Cortex of kidney (tissue), 1 donor: ENCODE results near the gene ISX.
"Not testable (repeated sequence)": the region's sequence is repeated elsewhere in the genome, so short reads cannot be mapped to it uniquely, and the experiment has no call there.

Source experiments
- DNase-seq: peaks from one replicate; lab custom pipeline; 2025; lab: John Stamatoyannopoulos, UW

The ISX gene

DNA sequence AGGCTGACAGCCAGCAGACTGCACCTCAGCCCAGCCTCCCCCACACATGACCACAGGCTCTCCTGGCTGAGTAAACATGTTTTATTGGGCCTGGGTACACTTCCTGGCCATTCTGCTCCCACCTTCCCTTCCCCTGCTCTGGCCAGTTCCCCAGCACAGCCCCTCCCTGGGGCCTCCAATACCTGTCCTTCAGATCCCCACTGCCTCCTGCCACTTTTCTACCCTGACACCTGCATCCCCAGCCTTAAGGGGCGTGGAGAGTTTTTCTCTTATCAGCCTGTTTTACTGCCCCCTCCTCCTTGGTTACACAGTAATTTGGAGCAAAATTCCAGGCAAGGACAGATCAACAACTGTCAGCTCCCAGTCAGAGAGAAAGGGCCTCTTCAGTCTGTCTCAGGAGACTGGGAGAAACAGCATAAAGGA is at the start of gene ISX:
Gene ISX, plus strand, starts transcription at position 363 of the 423 bp plus-strand sequence. CDS start 930 bp downstream, outside the sequence.
- DNase-seq = no peak

DNA sequence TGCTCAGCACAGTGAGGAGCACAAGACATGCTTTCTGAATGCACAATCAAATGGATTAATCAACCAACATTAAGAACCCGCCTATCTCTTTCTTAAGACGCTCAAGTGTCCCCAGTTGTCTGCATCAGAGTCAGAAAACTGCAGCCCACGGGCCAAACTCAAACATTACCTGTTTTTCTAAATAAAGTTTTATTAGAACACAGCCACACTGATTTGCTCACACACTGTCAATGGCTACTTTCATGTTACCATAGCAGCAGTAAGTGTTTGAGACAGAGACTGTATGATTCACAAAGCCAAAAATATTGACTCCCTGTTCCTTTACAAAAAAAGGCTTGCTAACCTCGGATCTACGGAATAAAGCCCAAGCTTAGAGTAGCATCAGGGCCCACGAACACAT is 49.0 kb upstream of the ISX start:
- no peak for DNase-seq

DNA sequence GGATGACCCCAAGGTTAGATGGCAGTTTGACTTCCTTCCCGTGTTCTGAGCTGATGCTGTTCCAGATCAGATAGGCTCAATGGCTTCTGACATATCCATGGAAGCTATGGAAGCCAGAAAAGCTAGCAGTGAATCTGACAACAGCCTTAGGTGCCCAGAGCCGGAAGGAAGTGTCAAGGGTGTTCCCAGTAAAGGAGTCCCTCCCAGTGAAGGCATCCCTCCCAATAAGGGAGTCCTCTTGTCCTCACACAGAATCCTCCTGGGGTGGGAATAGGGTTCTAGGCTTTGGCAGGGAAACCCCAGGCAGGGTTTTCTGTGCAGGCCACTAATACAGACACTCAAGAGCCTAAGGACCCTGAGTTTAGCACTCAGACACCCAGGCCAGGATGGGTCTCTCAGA is 47.0 kb upstream of the ISX start:
- DNase-seq = no peak

DNA sequence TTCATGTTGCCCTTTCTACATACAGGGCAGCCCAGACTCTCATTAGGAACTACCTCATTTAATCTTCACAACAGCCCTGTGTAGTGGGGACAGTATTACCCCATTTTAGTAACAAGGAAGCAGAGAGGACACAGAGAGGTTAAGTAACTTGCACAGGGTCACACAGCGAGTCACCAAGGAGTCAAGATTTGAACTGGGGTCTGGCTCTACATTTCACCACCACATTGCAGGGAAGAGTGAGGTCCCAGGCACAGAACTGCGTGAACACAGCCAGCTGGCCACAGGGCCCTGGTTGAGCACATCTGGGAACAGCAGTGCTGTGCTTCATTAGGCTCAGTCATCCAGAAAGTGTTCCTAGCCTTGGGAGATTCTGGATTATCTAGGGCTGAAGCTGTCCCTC is 45.4 kb upstream of the ISX start:
- DNase-seq = no peak

DNA sequence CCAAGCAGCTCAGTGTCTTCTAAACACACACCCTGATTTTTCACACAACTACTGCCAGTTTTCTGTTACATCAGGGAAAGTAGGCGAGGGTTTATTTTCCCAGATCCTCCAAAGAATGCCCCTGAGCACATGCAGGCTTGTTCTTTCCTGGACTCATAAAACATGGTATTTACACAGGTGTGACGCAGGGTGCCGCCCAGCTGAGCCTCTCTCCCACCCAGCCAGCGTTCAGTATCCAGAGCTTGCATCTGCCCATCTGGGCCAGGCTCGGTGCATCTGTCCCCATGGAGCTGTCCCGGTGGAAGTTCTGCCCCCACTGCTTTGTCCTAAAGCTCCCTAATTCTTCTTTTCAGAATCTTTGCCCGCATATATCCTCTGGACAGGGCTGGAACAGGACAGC is 44.8 kb upstream of the ISX start:
- DNase-seq = no peak

DNA sequence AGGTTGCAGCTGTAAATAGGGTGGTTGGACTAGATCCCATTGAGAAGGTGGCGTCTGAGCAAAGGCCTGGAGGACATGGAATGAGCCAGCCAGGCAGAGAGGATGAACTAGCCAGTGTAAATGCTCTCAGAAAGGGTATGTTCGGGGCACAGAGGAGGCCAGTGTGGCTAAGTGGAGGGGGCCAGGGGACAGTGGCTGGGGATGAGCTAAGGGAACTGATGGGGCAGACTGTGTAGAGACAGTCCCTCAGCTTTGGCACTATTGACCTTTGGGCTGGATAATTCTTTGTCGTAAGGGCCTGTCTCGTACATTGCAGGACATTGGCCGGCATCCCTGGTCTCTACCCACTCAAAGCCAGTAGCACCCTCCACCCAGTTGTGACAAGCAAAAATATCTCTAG is 43.7 kb upstream of the ISX start:
- no peak for DNase-seq

DNA sequence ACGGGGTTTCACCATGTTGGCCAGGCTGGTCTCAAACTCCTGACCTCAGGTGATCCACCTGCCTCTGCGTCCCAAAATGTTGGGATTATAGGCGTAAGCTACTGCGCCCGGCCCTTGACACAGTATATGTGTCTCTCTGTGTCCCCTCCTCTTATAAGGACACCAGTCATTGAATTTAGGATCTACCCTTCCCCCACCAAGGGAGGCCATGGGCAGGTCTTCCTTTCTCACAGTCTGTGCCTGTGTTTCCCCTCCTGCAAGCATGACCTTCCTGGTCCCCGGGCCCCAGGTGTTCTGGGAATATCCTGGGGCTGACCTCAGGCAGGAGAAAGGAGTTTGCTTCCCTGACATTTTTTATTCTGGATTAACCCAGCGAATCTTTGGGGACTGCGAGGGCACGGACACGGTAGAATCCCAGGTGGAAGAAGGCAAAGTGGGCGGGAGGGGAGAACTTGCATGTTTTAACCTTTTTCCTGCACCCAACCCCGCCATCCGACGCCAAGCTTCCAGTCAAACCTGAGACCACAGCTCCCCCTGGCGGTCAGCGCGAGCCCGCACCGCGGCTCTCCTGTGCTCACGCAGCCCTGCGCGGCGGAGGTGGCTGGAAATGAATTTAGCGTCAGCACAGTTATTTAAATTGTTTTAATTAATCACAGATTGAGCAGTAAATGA is 42.1 kb upstream of the ISX start:
- no peak for DNase-seq

DNA sequence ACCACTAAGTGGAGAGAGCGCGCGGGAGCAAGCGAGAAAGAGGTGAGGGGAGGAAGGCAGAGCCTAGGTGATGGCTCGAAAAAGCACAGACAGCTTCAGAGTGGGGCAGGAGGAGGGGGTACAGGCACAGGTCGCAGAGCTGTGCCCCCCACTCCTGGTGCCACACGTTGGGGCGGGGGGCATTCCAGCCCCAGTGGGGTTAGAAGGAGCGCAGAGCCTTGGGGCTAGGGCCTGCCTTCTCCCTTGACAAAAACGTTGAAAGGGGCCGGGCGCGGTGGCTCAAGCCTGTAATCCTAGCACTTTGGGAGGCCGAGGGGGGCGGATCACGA is 41.6 kb upstream of the ISX start:
- no peak for DNase-seq

DNA sequence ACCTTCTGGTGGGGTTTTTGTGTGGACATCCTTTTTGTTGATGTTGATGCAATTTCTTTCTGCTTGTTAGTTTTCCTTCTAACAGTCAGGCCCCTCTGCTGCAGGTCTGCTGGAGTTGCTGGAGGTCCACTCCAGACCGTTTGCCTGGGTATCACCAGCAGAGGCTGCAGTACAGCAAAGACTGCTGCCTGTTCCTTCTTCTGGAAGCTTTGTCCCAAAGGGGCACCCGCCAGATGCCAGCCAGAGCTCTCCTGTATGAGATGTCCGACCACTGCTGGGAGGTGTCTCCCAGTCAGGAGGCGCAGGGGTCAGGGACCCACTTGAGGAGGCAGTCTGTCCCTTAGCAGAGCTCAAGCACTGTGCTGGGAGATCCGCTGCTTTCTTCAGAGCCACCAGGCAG is 35.8 kb upstream of the ISX start:
- DNase-seq = not testable (repeated sequence)

DNA sequence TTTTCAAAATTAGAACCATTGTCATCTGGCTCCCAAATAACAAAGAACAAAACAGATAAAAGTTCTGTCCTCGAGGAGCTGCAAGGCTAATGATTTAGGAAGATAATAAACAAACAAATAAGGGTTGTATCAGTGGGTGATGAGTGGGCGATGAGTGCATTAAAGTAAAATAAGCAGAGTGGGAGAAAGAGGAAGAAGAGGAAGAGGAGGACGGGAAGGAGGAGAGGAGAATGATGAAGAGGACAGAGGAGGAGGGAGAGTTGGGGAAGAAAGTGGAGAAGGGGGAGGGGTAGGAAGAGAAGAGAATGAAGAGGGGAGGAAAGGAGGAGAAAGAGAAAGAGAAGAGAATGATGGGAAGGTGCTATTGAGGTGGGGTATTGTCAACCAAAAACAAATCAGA is 33.4 kb upstream of the ISX start:
- DNase-seq = no peak

DNA sequence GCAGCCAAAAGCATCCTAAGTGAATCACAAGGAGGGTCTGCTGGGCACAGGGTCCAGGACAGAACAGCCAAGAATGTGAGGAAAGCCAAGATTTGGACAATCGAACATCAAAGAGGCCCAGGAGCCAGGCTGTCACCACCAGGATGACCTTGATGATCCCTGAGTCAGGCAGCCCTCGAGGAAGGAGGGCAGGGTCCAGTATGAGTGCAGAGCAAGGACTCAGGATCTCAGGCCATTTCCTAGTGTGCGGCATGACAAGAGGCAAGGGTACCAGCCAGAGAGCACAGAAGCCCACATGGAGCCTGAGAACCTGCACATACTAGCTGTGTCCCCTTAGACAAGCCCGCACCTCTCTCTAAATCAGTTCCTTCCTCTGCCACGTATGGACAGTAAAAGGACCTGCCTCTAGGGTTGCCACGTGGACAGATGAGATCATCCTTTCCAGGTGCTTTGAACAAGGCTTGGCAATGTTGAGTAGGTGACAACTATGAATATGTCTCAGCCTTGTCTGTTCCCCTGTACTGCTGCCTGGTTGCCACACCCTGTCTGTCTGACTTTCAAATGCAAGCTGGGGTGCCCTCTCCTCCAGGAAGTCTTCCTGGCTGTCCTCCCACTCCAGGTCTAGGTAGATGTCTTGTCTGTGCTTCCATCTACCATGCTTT is 32.2 kb upstream of the ISX start:
- DNase-seq = no peak

DNA sequence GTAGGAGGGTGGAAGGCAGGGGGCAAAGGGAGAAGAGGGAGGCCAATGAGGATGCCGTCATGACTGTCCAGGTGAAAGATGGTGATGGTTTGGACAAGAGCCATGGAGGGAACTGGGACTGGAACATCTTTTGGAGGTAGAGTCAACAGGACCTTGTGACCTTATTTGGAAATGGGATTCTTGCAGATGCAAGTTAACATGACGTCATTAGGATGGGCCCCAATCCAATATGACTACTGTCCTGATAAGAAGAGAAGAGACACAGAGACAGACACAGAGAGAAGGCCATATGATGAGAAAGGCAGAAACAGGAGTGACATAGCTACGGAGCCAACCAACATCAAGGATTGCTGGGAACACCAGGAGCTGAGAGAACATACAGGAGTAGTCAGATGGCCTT is 31.0 kb upstream of the ISX start:
- DNase-seq = no peak

DNA sequence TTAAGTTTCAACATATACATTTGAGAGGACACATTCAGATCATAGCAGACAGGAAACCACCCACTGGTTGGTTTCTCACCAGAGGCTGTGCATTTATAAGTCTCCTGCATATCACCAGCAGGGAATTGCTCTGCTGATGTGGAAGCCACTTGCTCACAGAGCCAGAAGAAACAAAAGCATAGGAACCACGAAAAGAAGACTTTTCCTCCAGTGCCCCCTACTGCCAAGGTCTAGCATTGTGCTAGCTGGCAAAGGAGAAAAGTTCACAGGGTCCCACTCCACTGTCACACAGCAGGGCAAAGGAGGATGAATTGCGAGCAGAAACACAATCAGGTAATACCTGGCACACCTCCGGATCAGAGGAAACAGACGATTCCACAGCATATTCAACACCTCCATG is 28.9 kb upstream of the ISX start:
- no peak for DNase-seq

DNA sequence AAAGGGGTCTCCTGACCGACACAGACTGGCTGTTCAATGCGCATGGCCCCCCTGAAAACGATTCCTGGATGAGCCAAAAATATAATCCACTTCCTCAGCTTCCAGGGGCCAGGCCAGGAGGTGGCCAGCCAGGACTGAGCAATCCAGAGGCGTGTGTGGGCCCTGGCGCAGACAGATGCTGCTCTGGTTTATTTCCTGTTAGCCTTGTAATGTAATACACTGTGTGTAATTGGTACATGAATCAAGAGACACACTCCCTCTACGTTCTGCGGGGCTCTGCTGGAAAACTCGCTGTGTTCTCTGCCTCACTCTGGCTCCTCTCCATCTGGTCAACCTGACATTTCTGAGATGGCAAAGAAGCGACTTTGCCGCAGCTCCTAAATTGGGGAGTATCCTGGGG is 26.3 kb upstream of the ISX start:
- DNase-seq = no peak

DNA sequence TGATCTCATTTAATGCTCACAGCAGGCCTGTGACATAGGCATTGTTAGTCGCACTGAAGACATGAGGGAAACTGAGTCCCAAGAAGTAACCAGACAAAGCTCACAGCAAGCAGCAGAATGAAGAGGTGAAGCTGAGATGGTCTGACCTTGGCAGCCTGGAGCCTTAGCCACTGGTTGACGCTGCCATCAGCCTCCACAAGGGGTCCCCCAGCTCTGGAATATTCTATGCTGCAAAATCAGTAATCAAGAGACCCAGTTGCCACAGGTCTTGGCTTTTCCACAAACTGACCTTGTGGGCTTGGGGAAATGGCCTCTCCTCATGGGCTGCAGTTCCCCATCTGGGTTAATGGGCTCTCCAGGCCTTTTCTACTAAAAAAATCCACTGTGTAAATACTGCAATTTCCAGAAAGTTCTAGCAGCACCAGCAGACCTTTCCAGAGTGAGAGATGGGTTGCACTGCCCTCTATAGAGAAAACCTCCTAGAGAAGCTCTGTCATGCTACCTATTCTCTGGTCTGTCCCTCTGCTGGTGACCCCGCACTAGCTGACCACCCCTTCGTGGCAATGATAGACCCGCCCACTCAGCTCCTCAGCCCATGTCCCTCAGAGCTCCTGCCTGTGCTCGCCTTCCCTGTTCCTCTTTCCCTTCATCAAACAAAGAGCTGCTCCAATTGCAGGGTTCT is 22.6 kb upstream of the ISX start:
- DNase-seq = no peak

DNA sequence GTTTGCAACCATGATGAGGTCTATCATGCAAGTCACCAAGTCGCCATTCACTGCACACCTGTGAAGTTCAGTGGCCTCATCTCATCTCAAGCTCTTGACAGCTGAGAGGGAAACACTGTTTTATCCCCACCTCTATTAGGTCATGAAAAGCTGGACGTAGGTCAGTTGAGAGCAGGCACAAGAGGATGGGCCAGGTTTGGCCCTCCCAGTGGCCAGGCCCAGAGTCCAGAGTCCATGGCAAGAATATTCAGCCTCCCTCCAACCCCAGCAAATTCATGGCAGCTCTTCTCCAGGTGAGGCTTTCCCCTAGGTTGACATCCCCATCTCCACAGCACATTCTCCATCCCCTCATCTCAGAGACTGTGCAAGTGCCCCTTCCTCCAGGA is 22.0 kb upstream of the ISX start:
- DNase-seq = no peak

DNA sequence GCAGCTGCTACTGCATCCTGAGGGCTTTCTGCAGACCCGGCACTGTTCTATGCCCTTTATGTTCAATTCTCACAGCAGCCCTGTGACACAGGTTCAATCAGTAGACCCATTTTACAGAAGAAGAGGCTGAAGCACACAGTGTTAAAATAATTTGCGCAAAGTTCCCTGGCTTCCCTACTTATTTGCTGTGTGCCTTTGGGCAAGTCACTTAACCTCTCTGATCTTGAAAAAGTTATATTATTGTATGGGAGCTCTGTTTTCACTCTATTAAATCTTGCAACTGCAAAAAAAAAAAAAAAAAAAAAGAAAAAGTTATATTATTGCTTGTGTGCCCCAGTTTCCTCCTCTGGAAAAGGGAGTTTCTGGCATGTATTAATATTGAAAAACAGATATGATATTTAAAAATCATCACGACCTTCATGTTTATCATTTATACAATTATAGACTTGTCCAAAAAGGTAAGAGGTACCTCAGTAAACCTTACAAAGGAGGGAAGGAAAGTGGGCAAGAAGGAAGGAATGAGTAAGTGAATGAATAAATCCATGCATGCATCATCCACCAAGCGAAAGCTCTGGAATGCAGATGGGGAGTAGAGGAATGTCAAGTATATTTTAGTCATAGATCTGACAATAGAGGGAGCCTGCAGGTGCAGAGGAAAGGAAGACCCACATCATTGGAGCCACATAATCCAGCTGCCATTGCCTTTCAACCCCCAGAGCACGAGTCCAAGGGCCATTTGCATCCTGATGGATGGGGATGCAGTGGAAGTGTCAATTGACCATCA is 21.2 kb upstream of the ISX start:
- no peak for DNase-seq

DNA sequence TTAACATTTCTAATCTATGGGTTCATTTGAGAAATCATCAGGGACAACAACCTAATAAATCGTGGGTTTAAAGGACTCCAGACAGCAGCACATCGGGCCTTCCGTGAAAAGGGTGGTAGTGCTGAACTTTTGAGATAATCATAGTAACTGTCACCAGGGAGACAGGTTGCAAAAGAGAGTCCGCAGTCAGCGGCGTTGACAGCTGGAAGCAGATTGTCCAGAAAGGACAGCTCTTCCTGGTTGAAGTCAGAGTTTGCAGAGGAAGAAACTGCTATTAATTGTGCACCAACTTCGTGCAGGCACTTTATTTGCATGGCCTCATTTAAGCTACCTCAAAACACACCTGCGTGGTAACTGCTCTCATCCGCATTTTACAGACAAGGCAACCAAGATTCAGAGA is 20.5 kb upstream of the ISX start:
- no peak for DNase-seq

DNA sequence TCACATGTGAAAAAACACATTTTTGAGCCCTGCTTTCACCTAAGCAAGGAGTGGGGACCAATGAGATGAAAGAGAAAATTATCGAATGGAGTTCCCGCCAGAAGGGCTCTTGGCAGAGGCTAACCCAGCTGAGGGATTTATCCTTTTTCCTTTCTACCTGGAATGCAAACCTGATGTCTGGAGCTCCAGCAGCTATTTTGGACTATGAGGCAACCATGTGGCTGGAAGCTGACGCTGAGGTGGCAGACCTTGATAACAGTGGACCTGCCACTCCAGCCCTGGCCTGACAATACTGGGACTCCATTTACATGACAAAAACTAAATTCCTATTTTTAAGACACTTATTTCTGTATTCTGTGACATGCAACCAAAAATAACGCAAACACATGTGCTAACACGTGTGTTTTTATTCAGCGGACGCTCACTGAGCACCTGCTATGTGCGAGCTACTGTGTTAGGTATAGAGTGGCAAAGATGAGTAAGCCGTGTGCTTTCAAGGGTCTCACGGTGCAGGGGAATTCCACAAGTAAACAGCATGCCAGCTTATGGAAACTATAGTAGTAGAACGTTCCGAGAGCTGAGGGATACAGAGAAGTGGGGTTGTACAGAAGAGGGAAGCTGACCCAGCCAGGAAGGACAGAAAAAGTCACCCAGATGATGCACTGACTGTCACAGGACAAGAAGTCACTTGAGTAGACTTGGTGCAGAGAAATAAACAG is 19.1 kb upstream of the ISX start:
- no peak for DNase-seq

DNA sequence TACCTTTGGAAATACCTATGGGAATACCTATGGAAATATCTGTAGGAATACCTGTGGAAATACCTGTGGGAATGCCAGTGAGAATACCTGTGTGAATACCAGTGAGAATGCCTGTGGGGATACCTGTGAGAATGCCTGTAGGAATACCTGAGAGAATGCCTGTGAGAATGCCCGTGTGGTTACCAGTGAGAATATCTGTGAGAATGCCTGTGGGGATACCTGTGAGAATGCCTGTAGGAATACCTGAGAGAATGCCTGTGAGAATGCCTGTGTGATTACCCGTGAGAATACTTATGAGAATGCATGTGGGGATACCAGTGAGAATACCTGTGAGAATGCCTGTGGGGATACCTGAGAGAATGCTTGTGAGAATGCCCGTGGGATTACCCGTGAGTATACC is 15.9 kb upstream of the ISX start:
- not testable (repeated sequence) for DNase-seq

DNA sequence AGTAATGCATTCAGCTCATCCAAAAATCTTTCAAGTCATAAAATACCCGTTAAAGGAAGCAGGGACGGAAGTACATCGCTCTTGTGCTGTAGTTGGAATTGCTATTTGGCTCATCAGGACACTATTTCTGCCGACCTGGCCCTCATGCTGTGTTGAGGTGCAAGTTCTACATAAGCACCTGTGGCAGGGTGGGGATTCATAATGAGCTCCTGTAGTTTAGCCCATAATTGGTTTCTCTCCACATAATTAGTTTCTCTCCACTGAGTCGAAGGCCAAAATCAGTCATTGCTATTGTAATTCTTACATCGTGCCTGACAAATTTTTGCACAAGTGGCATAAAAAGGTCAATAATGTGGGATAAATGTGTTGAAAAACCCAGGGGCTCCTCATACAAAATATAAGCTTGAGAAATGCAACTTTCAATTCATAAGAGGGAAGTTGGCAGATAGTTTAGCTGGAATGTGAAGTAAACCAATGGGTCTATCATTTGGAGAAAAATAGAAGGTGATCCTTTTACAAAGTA is 14.9 kb upstream of the ISX start:
- no peak for DNase-seq

DNA sequence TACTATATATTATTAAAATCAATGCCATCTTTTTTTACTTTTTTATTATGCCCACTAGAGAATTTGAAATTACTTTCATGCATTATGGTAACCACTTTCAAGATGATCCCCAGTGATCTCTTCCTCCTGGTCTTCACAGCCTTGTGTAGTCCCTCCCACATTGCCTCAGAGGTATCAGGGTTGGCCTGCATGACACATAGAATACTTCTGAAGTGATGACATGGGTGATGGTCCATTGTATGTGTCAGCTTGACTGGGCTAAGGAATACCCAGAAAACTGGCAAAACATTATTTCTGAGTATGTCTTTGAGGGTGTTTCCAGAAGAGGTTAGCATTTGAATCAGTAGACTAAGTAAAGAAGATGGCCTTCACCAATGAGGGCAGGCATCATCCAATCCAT is 14.2 kb upstream of the ISX start:
- no peak for DNase-seq
